Neutrophil (primary cell): ENCODE data around the gene UBASH3B.
A peak's percentile ranks its signal among the peaks of the same experiment; 100 is the strongest.

ENCODE experiments used
- H3K27ac ChIP-seq: fragments of 200-600 bp; sonication (generic); 2 replicates; pipeline ENCODE4 v1.5.1; 2016; ENCODE audit warnings: mild to moderate bottlenecking, moderate library complexity
- H3K27me3 ChIP-seq: fragments of 200-600 bp; sonication (generic); 2 replicates; pipeline ENCODE4 v1.6.0; 2016; ENCODE audit warnings: mild to moderate bottlenecking
- H3K36me3 ChIP-seq: fragments of 200-600 bp; sonication (generic); 2 replicates; pipeline ENCODE4 v1.5.1; 2017
- H3K4me1 ChIP-seq, 2 experiments: fragments of 200-600 bp in 1 of 2; sonication (generic) in 1 of 2; 1 replicate in 1 of 2; 2 replicates in 1 of 2; pipeline versions ENCODE4 v1.5.1 to v1.6.1; 2013 to 2016; ENCODE audit warnings: low read depth in 1 of 2, low read length in 1 of 2, mild to moderate bottlenecking in 1 of 2, moderate library complexity in 1 of 2; ENCODE audit not compliant: control insufficient read depth in 1 of 2, insufficient read depth in 1 of 2
- H3K4me3 ChIP-seq, 2 experiments: fragments of 200-600 bp in 1 of 2; sonication (generic) in 1 of 2; 1 replicate in 1 of 2; 2 replicates in 1 of 2; pipeline ENCODE4 v1.5.1; 2013 to 2016; ENCODE audit warnings: low read depth in 1 of 2, low read length in 1 of 2, mild to moderate bottlenecking in 1 of 2, moderate library complexity in 1 of 2
- H3K9me3 ChIP-seq: fragments of 200-600 bp; sonication (generic); 2 replicates; pipeline ENCODE4 v1.5.1; 2016
- TF ChIP-seq, protein P1 (sequence below): fragments of 200-600 bp; sonication (generic); IDR thresholded peaks from 2 replicates; pipeline ENCODE4 v1.5.1; 2016; ENCODE audit warnings: antibody characterized with exemption

The UBASH3B gene

DNA sequence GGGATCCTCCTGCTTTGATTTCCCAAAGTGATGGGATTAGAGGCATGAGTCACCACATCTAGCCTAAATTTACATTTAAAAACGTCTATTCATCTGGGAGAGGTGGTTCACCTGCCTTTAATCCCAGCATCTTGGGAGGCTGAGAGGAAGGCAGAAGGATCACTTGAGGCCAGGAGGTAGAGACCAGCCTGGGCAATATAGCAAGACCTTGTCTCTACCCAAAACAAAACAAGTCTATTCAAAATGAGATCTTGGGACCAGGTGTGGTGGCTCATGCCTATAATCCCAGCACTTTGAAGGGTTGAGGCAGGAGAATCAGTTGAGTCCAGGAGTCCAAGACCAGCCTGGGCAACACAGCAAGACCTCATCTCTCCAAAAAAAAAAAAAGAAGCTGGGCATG, 4.9 kb upstream of the UBASH3B start:
- H3K27ac ChIP-seq: no peak overlapping the region
- no peaks in the 10 kb centered on the region for H3K9me3 ChIP-seq
- no peak overlapping the region for H3K4me3 ChIP-seq
- no peaks in the 10 kb centered on the region for H3K36me3 ChIP-seq
- TF ChIP-seq, protein P1, sequence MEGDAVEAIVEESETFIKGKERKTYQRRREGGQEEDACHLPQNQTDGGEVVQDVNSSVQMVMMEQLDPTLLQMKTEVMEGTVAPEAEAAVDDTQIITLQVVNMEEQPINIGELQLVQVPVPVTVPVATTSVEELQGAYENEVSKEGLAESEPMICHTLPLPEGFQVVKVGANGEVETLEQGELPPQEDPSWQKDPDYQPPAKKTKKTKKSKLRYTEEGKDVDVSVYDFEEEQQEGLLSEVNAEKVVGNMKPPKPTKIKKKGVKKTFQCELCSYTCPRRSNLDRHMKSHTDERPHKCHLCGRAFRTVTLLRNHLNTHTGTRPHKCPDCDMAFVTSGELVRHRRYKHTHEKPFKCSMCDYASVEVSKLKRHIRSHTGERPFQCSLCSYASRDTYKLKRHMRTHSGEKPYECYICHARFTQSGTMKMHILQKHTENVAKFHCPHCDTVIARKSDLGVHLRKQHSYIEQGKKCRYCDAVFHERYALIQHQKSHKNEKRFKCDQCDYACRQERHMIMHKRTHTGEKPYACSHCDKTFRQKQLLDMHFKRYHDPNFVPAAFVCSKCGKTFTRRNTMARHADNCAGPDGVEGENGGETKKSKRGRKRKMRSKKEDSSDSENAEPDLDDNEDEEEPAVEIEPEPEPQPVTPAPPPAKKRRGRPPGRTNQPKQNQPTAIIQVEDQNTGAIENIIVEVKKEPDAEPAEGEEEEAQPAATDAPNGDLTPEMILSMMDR: no peak
- peaks cover 21% of the 10 kb centered on the region for H3K27me3 ChIP-seq
- peaks cover 46 to 52% of the 10 kb centered on the region in 2 experiments for H3K4me1 ChIP-seq

GRCh38 chr11:122652495-122652894, 3.0 kb upstream of the UBASH3B start:
- Histone ChIP-seq H3K36me3 (no peaks in the 10 kb centered on the region), H3K4me3 (no peak overlapping the region), H3K27ac (no peak overlapping the region), H3K4me1 (peaks cover 54 to 57% of the 10 kb centered on the region in 2 experiments), H3K27me3 (peaks cover 21% of the 10 kb centered on the region), H3K9me3 (no peaks in the 10 kb centered on the region)
- TF ChIP-seq, protein P1: no peak

DNA sequence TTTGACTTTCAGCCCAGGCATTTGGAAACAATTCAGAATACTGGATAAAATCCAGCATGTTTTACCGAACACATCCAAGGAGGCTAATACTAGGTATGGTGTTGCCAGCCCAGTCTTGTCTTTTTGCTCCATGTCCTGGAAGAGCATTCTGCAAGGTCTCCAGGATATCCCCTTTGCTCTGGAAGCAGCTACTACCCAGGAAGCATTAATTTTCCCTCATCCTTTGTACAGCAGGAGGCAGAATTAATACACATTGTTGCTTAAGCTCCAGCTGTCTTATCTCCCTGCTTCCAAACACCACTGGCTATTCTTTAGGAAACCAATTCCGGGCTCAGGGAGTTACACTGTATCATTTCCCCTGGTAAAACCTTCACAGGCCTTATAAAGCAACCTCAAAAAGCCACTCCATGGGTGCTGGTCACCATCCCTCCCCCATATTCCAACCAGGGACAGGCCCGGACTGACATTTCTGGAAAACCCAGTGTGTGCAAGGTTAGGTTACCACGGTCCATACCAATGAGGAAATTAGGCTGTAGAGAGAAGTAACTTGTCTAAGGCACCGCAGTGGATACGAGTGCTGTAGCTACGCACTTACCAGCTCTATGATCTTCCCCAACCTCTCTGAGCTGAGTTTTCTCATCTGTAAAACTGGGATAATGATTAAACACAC, 1.5 kb upstream of the UBASH3B start:
- no peak overlapping the region for H3K4me3 ChIP-seq
- no peak overlapping the region for H3K27ac ChIP-seq
- TF ChIP-seq, protein P1: no peak
- peaks cover 21% of the 10 kb centered on the region for H3K27me3 ChIP-seq
- H3K9me3 ChIP-seq: no peaks in the 10 kb centered on the region
- no peaks in the 10 kb centered on the region for H3K36me3 ChIP-seq
- peaks cover 54 to 57% of the 10 kb centered on the region in 2 experiments for H3K4me1 ChIP-seq

DNA sequence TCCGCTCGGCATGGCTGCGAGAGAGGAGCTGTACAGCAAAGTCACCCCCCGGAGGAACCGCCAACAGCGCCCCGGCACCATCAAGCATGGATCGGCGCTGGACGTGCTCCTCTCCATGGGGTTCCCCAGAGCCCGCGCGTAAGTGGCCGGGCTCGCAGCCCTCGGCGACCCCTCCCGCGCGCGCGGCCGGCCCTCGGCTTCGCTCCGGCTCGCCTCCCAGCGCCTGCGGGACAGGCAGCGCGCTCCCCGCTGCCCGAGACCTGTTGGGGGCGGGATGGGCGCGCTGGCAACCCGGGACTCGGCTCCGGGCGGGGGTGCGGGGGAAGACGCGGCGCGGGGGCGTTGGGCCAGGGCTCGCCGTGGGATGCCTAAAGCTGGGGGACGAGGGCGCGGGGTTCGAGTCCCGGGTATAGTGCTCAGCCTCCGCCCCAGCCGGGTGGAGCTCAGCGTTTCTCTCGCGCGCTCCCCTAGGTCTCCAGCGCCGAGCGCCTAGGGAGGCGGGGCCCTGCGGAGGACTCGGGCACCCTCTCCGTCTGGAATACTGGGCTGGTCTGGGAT, 630 bp downstream of the UBASH3B start:
- Histone ChIP-seq H3K9me3 (no peaks in the 10 kb centered on the region), H3K4me1 (peaks cover 61 to 63% of the 10 kb centered on the region in 2 experiments)

DNA sequence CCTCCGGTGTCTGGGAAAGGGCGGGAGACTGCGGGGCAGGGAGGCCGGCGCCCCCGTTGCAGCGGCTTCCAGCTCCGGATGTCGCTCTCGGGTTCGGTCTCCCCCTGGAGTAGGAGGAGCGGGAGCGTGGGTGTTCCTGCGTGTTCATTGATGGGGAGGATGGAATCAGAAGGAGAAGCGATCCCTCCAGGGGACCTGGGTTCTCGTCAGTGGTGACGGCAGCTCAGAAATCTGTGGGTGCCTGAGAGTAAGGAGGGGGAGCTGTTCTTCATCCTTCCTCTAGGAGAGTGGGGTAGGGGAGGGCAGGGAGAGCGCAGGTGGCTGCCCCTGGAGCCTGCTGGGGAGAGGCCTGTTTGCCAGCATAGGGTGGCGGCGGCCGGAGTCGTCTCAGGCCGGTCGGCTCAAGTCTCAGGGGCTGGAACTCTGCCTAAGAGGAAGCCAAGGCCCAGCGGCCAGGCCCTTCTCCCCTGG, 1.1 kb downstream of the UBASH3B start:
- TF ChIP-seq, protein P1: no peak
- peak overlapping the region; percentile 93 for H3K27ac ChIP-seq
- peaks cover 59 to 67% of the 10 kb centered on the region in 2 experiments for H3K4me1 ChIP-seq
- peak overlapping the region; percentile 87 to 94 for H3K4me3 ChIP-seq
- H3K9me3 ChIP-seq: no peaks in the 10 kb centered on the region
- H3K36me3 ChIP-seq: no peaks in the 10 kb centered on the region
- H3K27me3 ChIP-seq: peaks cover 21% of the 10 kb centered on the region

More for the DNA sequence above, 630 bp downstream of the UBASH3B start:
- Histone ChIP-seq H3K27me3 (peaks cover 21% of the 10 kb centered on the region), H3K27ac (peak overlapping the region; percentile 93), H3K36me3 (no peaks in the 10 kb centered on the region), H3K4me3 (peak overlapping the region; percentile 87 to 94)
- TF ChIP-seq, protein P1: no peak
